Uterus (tissue), 4 donors: Measurements from ENCODE around the gene ZNF234. TPM values are rescaled to one million over a fixed set of nuclear protein-coding genes. Genes with fewer than 3 reads are reported as not detected.

Experiments
- DNase-seq, 2 donors: peaks; one replicate each; pipeline ENCODE4 v3.0.0-alpha.2; 2019 to 2020
- H3K27ac ChIP-seq, 2 donors: fragments of 200-600 bp; sonication (generic); 1 replicate in 1 of 2; 2 replicates in 1 of 2; pipeline ENCODE4 v1.5.1; 2016 to 2018
- H3K27me3 ChIP-seq, 2 donors: fragments of 200-600 bp; sonication (generic); one replicate each; pipeline ENCODE4 v1.5.1; 2018 to 2019; ENCODE audit warnings: control low read depth in 1 of 2
- H3K36me3 ChIP-seq, 2 donors: fragments of 200-600 bp; sonication (generic); one replicate each; pipeline ENCODE4 v1.5.1; 2019; ENCODE audit warnings: control low read depth in 1 of 2
- H3K4me1 ChIP-seq, 2 donors: fragments of 200-600 bp; sonication (generic); one replicate each; pipeline ENCODE4 v1.5.1; 2018 to 2019; ENCODE audit warnings: control low read depth in 1 of 2
- H3K4me3 ChIP-seq, 2 donors: fragments of 200-600 bp; sonication (generic); 1 replicate in 1 of 2; 2 replicates in 1 of 2; pipeline ENCODE4 v1.5.1; 2018 to 2019; ENCODE audit warnings: mild to moderate bottlenecking in 1 of 2
- H3K9me3 ChIP-seq, 2 donors: fragments of 200-600 bp; sonication (generic); one replicate each; pipeline ENCODE4 v1.5.1; 2019; ENCODE audit warnings: control low read depth in 1 of 2
- CTCF ChIP-seq, 4 experiments: fragments of 200-600 bp in 2 of 4; fragments of 450-650 bp in 2 of 4; sonication (generic) in 2 of 4; IDR thresholded peaks; one replicate each; pipeline ENCODE4 v1.5.1; 2016 to 2019; ENCODE audit warnings: antibody characterized with exemption in 4 of 4, mild to moderate bottlenecking in 2 of 4, moderate library complexity in 1 of 4
- POLR2A ChIP-seq, 2 donors: fragments of 450-650 bp; IDR thresholded peaks; one replicate each; pipeline ENCODE4 v1.6.1; 2016; ENCODE audit warnings: antibody characterized with exemption in 2 of 2, mild to moderate bottlenecking in 1 of 2, moderate library complexity in 1 of 2
- intact Hi-C: fragments of 100-400 bp; cut with DNase I; formaldehyde crosslinking; loops from one replicate; pipeline ENCODE4 v1.15.1; 2023; ENCODE audit warnings: low total_unique reads
- total RNA-seq, 4 donors: library from RNA; depleted of rRNA in 3 of 4; stranded (reverse); fragments of >200 nt in 3 of 4; gene quantifications; one replicate each; pipeline versions ENCODE4 v1.1.0 to v1.2.4, GENCODE V29; 2014 to 2023
- donor health status: DM: yes; HTN: yes; CAD: no.

Gene ZNF234
- total RNA-seq, 4 donors from 2014 or later: 3.6 to 24.4 (median 10.8) TPM

GRCh38 chr19:44131955-44132354, 9.4 kb upstream of the ZNF234 start:
- H3K4me1 ChIP-seq: no peaks in the 10 kb centered on the region
- H3K36me3 ChIP-seq: no peaks in the 10 kb centered on the region
- TF ChIP-seq POLR2A (IDR thresholded peaks at IDR 0.05): no peak
- no peak for TF ChIP-seq CTCF (IDR thresholded peaks at IDR 0.05)
- H3K27ac ChIP-seq: no peak overlapping the region
- intact Hi-C loops: no loop called here
- peaks cover 0 to 60% of the 10 kb centered on the region in 2 donors for H3K9me3 ChIP-seq
- no peak for DNase-seq
- H3K27me3 ChIP-seq: no peaks in the 10 kb centered on the region
- H3K4me3 ChIP-seq: no peak overlapping the region

DNA sequence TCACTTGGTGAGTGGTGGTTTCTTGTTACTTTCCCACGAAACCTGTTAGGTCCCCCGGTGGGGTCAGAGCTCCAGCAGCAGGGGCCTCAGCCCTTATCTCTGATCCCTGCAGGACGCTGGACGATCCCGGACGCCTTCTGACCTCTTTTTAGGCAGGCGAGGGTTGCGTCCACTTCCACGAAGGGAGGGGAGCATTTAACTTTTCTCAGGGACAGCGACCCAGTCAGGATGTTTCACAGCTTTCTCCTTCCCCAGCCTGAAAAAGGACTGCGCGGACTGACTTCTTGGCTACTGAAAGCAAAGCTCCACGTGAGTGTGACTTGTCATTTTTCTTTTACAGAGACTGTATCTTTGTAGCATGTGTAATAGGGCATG, 692 bp downstream of the ZNF234 start:
- peak overlapping the region; percentile 69 to 72 for H3K27ac ChIP-seq
- no peaks in the 10 kb centered on the region for H3K9me3 ChIP-seq
- peaks cover 0 to 5% of the 10 kb centered on the region in 2 donors for H3K4me1 ChIP-seq
- H3K36me3 ChIP-seq: no peaks in the 10 kb centered on the region
- intact Hi-C loops: no loop called here
- TF ChIP-seq POLR2A (IDR thresholded peaks at IDR 0.05) (no peak), CTCF (IDR thresholded peaks at IDR 0.05) (no peak)
- H3K27me3 ChIP-seq: no peaks in the 10 kb centered on the region
- peak overlapping the region; percentile 85 to 88 for H3K4me3 ChIP-seq
- no peak for DNase-seq

GRCh38 chr19:44149776-44150175, 8.4 kb downstream of the ZNF234 start:
- Histone ChIP-seq H3K27ac (no peak overlapping the region), H3K36me3 (no peaks in the 10 kb centered on the region), H3K27me3 (no peaks in the 10 kb centered on the region), H3K4me3 (no peak overlapping the region), H3K9me3 (peaks cover 0 to 23% of the 10 kb centered on the region in 2 donors), H3K4me1 (no peaks in the 10 kb centered on the region)
- TF ChIP-seq CTCF (IDR thresholded peaks at IDR 0.05) (no peak), POLR2A (IDR thresholded peaks at IDR 0.05) (no peak)
- intact Hi-C loops: no loop called here
- no peak for DNase-seq

GRCh38 chr19:44151491-44151890, 10.1 kb downstream of the ZNF234 start:
- no peaks in the 10 kb centered on the region for H3K4me1 ChIP-seq
- no peak overlapping the region for H3K27ac ChIP-seq
- H3K27me3 ChIP-seq: no peaks in the 10 kb centered on the region
- TF ChIP-seq POLR2A (IDR thresholded peaks at IDR 0.05): no peak
- TF ChIP-seq CTCF (IDR thresholded peaks at IDR 0.05): no peak
- peaks cover 0 to 38% of the 10 kb centered on the region in 2 donors for H3K9me3 ChIP-seq
- H3K4me3 ChIP-seq: no peak overlapping the region
- DNase-seq: no peak
- no peaks in the 10 kb centered on the region for H3K36me3 ChIP-seq
- intact Hi-C loops: no loop called here

DNA sequence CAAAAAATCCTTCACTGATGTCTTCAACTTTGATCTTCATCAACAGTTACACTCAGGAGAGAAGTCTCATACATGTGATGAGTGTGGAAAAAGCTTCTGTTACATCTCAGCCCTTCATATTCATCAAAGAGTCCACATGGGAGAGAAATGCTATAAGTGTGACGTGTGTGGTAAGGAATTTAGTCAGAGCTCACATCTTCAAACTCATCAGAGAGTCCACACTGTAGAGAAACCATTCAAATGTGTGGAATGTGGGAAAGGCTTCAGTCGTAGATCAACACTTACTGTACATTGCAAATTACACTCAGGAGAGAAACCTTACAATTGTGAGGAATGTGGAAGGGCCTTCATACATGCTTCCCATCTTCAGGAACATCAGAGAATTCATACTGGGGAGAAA, 15.1 kb downstream of the ZNF234 start:
- Histone ChIP-seq H3K36me3 (no peaks in the 10 kb centered on the region), H3K4me3 (no peak overlapping the region), H3K27me3 (no peaks in the 10 kb centered on the region), H3K9me3 (peaks cover 0 to 76% of the 10 kb centered on the region in 2 donors), H3K4me1 (no peaks in the 10 kb centered on the region), H3K27ac (no peak overlapping the region)
- DNase-seq: no peak
- intact Hi-C loops: no loop called here
- TF ChIP-seq POLR2A (IDR thresholded peaks at IDR 0.05) (no peak), CTCF (IDR thresholded peaks at IDR 0.05) (no peak)
